Right renal cortex interstitium (tissue), 3 donors: Measurements from ENCODE around the gene RABL3. TPM values are rescaled to one million over a fixed set of nuclear protein-coding genes. Genes with fewer than 3 reads are reported as not detected.
"Not testable (repeated sequence)": the region's sequence is repeated elsewhere in the genome, so short reads cannot be mapped to it uniquely, and the experiment has no call there.

Experiments used
- DNase-seq, 3 donors: peaks; one replicate each; pipeline ENCODE4 v3.0.0-alpha.2; 2013; ENCODE audit warnings: low read depth in 3 of 3, low spot score in 2 of 3
- polyA plus RNA-seq, 3 donors: library from polyadenylated mRNA; unstranded; fragments of 120-200 nt; gene quantifications; one replicate each; pipeline ENCODE4 v1.2.1, GENCODE V29; 2013; ENCODE audit not compliant: insufficient read length in 3 of 3

Gene RABL3
- polyA plus RNA-seq, 3 donors = 32.5 to 36.4 (median 35.2) TPM

DNA sequence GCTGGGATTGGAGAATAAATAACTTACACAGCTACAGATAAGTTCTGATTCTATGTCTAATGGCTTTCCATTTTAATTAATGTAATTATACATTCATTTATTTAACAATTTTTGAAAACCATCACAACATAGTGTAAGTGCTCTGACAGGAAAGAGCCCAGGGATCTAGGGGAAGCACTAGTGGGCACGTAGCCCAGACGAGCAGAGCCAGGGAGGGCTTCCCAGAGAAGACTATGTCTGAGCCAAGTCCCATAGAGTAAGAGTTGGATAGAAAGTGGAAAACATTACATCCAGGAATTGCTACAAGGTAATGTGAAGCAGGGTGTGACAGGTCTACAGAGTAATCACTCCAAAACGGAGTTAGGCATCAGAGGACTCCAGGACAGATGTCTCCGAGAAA is 57.4 kb downstream of the RABL3 start:
- DNase-seq = no peak

DNA sequence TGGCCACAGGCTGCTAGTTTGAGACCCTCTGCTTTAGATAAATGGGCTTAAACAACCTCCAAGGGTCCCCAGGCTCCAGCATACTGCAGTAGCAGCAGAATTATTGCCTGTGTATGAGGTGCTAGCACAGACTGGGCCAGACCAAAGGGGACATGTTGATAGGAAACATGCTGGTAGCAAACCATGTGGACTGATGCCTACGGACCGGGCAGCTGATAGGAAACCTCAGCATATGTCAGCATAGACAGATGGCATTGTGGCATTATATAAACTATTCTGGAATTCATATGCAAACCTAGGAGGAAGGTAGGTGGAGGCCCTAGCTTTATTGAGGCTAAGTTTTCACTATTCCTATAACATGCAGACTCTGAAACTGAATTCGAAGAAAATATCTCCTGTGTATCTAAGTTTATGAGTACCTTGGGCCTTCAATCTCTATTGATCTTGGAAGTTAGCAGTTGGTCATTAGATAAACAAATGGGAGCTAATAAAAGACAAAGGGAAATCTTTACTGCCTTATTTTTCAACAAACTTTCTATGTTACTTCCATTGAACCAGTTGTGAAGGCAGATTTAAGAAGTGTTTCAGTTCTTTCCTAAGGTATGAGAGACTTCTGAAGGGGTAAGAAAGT is 58.5 kb downstream of the RABL3 start:
- DNase-seq = no peak

DNA sequence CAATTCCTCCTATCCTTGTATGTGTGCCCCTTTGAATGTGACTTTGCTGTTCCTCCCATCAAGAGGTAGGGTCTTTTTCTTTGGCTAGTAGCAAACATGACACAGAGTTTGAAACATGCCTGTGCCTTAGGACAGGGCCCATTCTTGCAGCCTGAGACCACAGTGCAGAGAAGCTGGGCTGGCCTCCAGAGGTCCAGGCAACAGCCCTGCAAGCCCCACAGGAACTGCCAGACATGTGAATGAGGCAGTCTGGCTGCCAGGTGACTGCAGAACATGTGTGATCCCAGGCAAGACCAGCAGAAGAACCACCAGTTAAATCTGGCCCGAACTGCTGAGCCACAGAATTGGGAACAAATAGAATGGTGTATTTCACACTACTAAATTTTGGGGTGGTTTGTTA is 59.1 kb downstream of the RABL3 start:
- no peak for DNase-seq

DNA sequence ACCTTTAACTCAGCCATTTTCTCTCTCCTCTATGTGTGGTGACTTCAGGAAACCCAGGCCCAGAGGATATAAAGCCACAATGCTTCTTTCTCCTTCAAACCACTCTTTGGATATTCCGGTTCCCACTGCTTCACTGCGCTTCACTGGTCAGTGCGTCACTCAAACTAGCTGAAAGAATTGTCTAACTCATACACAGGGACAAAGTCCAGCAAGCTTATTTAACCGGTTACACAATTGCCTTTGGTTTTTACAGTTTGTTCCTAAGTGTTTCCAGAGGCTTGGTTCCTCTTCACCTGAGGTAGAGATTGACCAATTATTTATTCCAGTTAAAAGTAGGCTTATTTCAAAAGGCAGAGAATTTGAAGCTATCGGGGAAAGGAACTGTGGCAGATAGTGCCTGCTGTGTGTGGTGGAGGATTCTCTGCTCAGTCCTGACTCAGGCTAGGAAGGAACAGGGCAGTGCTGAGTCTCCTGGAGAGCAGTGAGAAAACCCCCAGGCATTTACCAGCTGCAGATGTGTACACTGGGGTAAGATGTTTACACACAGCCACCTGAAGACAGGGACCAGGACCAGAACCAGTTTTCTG is 60.1 kb downstream of the RABL3 start, which contains the start of gene HGD:
HGD (minus strand) TSS at position 145 of the 587 bp plus-strand sequence; CDS start at position 17, 128 bp downstream.
- DNase-seq = peak in 2 of 3 donors; percentile 13 to 39

DNA sequence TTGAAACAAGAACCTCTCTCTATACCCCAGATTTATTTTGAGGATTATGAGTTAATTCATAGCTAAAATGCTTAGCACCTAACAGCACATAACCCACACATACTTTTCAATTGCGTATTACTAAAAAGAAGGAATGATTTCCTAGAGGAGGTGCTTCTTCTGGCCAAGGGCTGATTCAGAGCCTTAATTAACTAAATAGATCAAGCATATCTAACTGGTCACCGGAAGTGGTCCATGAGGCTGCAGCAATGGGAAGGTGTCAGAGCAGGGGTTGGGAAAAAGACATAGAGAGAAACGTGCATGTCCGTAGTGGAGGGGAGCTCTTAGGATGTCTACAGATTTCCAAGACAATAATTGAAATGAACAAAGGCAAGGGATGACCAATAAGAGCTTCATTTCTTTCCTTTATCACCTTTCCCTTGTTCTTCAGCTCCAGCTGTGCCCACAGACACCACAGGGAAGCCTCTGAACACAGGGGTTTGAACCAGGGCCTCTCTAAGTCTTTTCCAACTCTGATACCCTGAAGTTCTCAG is 60.7 kb downstream of the RABL3 start:
- DNase-seq = no peak

DNA sequence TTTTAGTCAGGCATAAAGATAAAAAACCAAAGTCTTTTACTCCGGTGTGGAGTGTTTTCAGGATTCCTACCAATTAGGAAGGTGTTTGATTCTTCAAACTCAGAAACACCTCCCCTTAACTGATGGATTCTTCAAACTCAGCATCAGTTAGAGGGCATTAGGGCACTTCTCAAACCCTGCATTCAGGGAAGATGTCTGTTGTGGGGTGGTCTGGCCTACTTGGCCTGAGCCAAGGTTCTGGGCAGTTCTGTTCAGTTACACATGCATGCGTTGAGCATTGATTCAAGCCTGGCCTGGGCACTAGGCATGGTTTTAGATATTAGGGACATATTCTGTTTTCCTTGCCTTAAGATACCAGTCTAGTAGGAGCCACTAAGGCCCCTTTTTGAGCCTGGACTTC is 61.3 kb downstream of the RABL3 start:
- DNase-seq = no peak

DNA sequence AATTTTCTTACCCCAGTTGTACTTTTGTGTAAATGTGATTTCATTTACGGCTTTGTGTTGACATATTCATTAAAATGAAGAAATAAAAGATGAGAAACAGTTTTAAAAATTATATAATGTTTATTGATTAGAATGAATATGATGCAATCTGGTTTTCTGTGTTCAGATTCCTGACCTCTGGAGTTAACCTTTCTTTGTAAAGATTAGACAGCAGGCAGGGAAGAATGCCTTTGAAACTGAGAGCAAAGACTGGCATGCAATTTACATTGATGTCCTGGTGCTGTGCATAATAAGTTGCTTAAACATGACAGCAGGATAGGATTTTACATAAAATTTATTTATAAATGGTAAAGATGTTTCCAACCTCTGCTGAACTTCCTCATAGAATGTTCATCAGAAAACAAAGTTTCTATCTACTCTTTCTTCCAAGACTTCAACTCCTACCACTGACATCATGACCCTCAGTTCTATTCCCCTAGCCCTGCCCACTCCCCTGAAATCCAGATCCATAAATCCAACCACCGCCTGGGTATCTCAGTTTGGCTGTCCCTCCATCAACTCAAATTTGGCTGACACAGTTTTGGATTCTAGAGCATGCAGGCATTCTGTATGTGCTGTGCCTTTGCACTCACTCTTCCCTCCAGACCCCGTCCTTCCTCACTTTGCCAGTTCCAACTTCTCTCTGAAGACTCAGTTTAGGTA is 62.0 kb downstream of the RABL3 start:
- no peak for DNase-seq

DNA sequence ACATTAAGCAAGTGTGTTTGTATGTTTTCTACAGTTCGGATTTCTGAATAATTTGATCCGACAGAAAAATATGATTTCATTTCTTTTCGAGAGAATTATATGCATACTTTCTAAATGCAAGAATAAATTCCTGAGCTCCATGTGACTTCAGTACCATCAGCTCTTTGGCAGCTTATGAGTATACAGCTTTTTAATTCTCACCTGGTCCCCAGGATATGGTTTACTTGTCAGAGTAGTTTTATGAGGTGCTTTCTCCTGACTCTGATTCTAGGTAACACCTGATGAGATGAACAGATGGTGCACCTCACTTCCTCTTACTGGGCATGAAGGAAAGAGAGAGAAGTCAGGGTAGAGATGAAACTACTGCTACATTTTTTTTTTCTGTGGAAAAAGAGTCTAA is 63.3 kb downstream of the RABL3 start:
- DNase-seq = no peak

DNA sequence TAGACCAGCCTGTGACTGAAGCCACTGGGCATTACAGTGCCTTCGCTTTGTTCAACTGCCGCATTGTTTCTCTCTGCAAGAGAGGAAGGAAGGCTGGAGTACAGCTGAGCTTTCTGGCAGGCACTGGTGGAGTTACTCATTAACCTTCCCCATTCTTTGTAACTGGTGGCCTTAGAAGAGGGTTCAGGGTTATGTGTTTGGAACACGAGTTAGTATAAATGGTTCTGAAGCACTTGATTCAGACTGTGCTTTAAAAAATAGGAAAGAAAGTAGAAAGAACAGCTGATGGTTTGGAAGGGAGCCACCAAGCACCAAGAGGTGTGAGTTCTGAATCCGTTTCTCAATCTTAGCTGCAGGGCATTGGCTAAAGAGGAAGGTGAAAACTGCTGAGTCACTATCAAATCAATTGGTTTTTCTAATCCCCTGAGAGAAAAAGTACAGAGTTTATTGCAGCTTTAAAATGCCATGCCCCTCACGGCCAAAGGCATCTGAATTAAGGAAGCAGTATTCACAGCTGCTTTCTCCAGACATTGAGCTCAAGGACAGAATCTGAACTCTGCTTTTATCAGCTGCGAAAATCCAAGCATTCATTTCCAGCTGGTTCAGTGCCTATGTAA is 63.9 kb downstream of the RABL3 start:
- peak; percentile 41 to 58 (median 48) for DNase-seq

DNA sequence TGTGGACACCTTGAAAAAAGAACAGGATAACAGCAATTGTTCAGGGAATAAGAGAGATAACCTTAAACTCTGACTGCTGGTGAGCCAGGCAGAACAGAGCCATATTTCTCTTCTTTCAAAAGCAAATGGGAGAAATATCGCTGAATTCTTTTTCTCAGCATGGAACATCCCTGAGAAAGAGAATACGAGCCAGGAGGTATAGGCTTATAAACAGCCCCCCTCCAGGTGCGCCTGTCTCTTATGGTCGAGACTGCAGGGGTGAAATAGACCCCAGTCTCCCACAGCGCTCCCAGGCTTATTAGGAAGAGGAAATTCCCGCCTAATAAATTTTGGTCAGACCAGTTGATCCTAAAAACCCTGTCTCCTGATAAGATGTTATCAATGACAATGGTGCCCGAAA is 65.1 kb downstream of the RABL3 start:
- DNase-seq = not testable (repeated sequence)

DNA sequence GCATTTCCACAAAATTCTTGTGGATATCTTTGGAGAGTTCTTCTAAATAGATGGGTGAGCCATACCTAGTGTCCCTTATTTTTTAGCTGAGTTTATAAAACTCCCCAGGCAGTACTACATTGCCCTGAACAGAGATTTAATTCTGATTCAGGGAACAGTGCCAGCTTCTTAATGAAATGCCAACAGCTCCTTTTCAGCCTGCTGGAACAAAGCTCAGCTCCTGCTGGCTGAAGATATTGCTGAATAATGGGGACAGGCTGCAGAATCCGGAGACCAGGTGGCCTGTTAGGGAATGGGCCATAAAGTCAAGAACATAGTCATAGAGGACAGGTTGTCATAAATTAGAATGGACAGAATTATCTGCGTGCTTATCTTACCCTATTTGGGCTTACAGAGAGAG is 69.2 kb downstream of the RABL3 start:
- no peak for DNase-seq

DNA sequence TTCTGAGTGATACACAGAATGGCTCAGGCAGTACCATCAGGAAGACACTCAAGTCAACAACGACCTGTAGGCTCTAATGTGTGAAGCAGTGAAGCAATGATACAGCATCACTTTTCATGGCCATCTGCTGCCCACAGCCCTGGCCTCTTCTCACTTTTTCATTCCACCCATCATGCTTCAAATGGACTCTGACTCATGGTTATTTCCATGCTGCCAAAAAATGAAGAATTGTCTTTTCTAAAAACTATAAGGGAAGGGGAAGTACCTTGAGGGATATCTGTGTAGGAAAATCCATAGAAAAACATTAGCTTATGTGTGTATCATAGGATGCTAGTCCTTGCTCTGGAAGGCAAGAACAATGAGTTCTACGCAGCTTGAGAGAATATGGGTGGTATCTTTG is 71.7 kb downstream of the RABL3 start:
- DNase-seq = no peak

DNA sequence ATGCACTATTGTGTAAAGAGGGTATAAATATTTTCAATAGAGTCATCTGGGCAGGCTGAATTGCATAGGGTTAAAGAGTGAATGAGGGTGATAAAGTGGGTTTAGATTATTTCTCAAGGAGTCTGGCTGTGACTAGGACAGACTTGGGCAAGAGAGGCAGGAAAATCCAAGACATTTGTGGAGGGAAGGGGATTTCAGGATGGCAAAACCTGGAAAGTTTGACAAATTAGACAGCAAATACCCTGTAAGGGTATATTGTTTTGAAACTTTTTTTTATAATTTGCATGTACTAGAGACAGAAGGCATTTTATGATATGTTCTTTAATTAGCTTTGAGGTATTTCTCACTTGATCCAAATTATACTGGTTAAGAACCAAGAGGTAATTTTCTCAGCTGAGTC is 77.4 kb downstream of the RABL3 start:
- no peak for DNase-seq

DNA sequence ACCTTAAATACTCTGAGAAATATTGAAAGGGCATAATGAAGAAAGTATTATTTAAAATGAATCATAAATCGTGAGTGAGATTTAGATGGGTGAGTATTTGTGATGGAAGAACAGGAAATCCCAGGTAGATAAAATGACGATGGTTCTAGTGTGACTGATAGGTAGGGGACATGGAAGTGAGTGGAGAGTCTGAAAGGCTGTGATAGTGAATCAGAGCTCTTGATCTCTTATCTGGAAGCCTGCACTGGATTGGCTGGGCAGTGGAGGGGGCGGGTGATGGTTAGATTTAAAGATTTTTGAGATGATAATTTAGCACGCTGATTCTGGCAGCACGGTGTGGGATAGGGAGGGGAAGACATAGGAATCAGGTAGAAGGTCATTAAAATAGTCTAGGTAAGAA is 80.4 kb downstream of the RABL3 start:
- DNase-seq = no peak

DNA sequence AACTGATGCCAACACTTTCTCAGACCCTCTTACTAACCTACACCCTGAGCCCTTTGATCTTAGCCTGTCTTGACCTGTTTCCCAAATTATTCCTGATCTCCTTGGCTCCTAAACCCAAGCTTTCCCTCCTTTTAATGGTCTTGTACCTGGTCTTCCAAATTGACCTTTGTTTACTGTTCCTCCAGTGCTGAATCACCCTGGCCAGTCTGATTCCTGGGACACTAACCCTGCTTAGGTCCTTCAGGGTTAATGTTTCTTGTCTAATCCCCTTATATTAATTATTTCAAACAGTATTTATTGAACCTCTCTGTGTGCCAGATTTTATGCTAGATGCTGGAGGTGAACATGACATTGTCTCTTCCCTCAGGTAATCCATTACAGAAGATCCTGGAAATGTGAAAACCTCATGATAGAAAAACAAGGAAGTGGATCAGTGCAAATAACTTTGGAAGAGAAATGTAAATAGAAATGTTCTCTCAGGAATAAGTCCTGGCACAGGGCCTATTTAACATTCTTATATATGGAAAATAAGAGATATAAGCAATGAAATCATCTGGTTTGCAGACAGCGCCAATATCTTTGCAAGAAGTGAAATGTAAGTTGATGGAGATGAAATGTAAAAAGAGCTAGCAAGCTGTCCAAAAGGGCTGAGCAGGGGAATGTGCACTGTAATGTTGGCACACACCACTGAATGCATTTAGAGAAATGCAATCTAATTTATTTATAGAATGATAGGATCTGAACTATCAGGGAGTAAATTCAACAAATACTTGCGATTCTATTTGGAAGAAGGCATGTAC is 81.0 kb downstream of the RABL3 start:
- no peak for DNase-seq

DNA sequence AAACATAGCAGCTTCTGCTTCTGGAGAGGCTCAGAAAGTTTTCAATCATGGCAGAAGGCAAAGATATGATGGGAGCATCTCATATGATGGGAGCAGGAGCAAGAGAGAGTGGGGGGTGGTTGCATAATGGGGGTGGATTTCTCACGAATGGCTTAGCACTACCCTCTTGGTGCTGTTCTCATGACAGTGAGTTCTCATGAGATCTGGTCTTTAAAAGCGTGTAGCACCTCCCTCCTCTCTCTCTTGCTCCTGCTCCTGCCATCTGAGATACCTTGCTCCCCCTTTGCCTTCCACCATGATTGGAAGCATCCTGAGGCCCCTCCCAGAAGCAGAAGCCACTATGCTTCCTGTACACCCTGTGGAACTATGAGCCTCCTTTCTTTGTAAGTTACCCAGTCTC is 82.5 kb downstream of the RABL3 start:
- no peak for DNase-seq

DNA sequence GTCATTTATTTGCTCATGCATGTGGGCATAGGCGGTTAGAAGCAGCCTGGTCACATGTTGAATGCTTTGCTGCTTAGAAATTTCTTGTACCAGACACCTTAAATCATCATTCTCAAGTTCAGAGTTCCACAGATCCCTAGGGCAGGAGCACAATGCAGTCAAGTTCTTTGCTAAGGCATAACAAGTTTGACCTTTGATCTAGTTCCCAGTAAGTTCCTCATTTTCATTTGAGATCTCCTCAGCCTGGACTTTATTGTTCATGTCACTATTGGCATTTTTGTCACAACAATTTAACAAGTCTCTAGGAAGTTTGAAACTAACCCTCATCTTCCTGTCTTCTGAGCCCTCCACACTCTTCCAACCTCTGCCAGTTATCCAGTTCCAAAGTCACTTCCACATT is 83.0 kb downstream of the RABL3 start:
- DNase-seq = no peak

DNA sequence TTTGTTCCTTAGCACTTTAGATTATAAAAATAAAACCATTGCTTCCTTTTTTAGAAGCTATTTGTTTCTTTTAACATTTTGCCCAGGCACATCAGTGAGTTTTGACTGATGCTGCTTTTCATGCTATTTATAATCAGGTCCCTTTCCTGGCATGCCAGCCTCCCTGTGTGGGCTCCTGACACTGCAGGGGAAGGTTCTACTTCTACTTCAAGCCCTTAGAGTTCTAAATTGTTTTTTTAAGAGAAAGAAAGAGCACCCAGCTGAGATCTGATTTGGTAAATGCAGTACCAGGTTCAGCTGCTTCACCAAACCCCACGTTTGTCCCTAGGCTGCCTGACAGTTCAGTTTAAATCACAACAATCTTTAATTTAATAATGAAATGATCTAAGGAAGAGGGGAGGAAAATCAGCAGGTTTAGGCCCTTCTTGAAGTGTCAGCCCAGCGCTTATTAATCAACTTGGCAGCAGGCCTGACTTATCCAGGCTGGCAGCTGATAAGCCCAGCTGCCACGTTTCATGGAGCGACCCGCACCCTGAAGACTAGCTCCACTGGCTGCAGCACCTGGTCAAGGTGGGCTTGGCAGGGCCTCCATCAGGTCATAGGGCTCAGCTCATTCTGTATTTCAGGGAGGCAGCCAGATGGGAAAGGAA is 89.3 kb downstream of the RABL3 start:
- no peak for DNase-seq

DNA sequence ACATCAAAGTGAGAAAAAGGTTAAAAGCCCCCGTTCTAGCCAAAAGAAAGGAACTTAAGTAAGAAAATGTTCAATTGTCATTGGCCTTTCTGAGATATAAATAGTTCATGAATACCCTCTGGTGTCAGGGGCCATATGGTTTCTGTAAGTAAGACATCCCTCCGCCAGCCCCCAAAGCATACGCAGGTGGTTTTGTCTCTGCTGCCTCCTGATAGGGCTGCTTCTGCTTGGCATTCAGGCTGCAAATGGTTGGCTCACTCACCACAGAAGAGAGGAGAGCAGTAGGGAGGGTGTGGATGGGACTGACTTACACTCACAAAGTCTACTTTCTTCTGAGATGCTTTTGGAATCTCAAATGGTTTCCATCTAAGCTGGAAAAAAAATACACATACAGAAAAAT is 90.0 kb downstream of the RABL3 start:
- DNase-seq = no peak

DNA sequence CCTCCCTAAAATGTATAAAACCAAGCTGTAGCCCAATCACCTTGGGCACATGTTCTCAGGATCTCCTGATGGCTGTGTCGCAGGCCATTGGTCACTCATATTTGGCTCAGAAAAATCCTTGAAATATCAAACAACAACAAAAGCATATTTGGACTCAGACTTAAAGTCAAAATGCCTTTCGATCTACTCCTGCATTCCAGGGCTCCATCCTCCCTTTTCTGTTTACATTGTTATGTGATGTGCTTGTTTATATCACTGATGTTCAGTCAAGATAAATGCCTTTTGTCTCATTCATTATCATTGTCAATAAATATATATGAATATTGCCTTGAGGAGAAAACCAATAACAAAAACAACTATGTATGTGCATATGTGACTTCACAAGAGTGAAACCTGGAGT is 92.0 kb downstream of the RABL3 start:
- DNase-seq = no peak
